Stimulated activated CD4-positive, alpha-beta T cell treated with anti-CD3 and anti-CD28 coated beads, Interleukin-1b, Interleukin-23, amount 100 ng/mL, for 48 hours (primary cell): Measurements from ENCODE around the gene BCL11B.

ENCODE experiments used
- DNase-seq: peaks from one replicate; pipeline ENCODE4 v3.0.0-alpha.2; 2020

The BCL11B gene

GRCh38 chr14:99216191-99216590 is 55.8 kb downstream of the BCL11B start:
- no peak for DNase-seq

GRCh38 chr14:99215277-99215676 is 56.7 kb downstream of the BCL11B start:
- no peak for DNase-seq

GRCh38 chr14:99214701-99215100 is 57.3 kb downstream of the BCL11B start:
- DNase-seq, result no peak

- peak; percentile 50 for DNase-seq
Observed at GRCh38 chr14:99213527-99213971, 58.4 kb downstream of the BCL11B start.

GRCh38 chr14:99213101-99213500 is 58.9 kb downstream of the BCL11B start:
- peak; percentile 55 for DNase-seq

GRCh38 chr14:99212646-99213045 is 59.4 kb downstream of the BCL11B start:
- DNase-seq, result no peak

GRCh38 chr14:99212199-99212598 is 59.8 kb downstream of the BCL11B start:
- DNase-seq, result no peak

- no peak for DNase-seq
Observed at GRCh38 chr14:99211410-99211809, 60.6 kb downstream of the BCL11B start.

- no peak for DNase-seq
Observed at GRCh38 chr14:99210333-99210732, 61.7 kb downstream of the BCL11B start.

GRCh38 chr14:99209409-99209808 is 62.6 kb downstream of the BCL11B start:
- no peak for DNase-seq

- DNase-seq, result no peak
Observed at GRCh38 chr14:99208318-99208717, 63.7 kb downstream of the BCL11B start.

- DNase-seq, result no peak
Observed at GRCh38 chr14:99207456-99207855, 64.5 kb downstream of the BCL11B start.

- no peak for DNase-seq
Observed at GRCh38 chr14:99206090-99206489, 65.9 kb downstream of the BCL11B start.

- DNase-seq, result no peak
Observed at GRCh38 chr14:99205086-99205688, 66.8 kb downstream of the BCL11B start.

- DNase-seq, result no peak
Observed at GRCh38 chr14:99203801-99204200, 68.2 kb downstream of the BCL11B start.

- no peak for DNase-seq
Observed at GRCh38 chr14:99203080-99203479, 68.9 kb downstream of the BCL11B start.

GRCh38 chr14:99202516-99202915 is 69.5 kb downstream of the BCL11B start:
- no peak for DNase-seq

GRCh38 chr14:99201351-99202073 is 70.5 kb downstream of the BCL11B start:
- DNase-seq, result no peak

- no peak for DNase-seq
Observed at GRCh38 chr14:99200654-99201005, 71.4 kb downstream of the BCL11B start.

- DNase-seq, result no peak
Observed at GRCh38 chr14:99199846-99200653, 71.9 kb downstream of the BCL11B start.

GRCh38 chr14:99198746-99199502 is 73.1 kb downstream of the BCL11B start:
- DNase-seq, result no peak

- DNase-seq, result no peak
Observed at GRCh38 chr14:99196310-99196650, 75.7 kb downstream of the BCL11B start.

GRCh38 chr14:99195602-99196309 is 76.2 kb downstream of the BCL11B start:
- DNase-seq, result no peak
